ENCODE measurements around the gene ZFP36L1.

DNA sequence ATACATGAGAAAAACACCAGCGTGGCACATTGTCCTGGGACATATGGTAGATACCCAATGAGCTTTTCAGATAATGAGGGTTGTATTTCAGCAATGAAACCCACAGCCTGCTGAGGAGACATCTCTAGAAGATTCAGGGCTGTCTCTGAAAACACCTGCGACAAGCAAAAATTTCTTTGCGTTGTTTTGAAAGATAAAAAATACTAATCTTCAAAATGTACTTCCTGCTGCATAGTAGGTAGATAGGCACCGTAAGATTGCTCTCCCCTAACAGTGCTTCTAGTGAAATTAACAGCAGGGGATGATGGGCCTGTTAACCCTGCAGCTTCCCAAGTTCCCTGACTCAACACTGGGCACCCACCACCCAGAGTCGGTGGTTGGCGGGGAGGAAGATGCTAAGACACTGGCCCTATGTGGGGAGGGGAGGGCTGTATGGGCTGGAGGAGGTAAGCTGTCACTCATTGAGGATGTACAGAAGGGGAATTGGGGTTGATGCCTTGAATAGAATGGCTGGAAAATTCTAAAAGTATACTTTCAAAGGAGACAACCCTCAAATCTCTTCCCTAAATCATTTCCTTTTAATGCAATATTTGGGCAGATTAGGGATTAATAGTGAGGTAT, 20.0 kb downstream of the ZFP36L1 start:
- TF ChIP-seq, protein P1, sequence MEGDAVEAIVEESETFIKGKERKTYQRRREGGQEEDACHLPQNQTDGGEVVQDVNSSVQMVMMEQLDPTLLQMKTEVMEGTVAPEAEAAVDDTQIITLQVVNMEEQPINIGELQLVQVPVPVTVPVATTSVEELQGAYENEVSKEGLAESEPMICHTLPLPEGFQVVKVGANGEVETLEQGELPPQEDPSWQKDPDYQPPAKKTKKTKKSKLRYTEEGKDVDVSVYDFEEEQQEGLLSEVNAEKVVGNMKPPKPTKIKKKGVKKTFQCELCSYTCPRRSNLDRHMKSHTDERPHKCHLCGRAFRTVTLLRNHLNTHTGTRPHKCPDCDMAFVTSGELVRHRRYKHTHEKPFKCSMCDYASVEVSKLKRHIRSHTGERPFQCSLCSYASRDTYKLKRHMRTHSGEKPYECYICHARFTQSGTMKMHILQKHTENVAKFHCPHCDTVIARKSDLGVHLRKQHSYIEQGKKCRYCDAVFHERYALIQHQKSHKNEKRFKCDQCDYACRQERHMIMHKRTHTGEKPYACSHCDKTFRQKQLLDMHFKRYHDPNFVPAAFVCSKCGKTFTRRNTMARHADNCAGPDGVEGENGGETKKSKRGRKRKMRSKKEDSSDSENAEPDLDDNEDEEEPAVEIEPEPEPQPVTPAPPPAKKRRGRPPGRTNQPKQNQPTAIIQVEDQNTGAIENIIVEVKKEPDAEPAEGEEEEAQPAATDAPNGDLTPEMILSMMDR (IDR thresholded peaks at IDR 0.05; ENCODE audit: low read depth, low read length, poor library complexity, severe bottlenecking): no peak
- no peak for TF ChIP-seq EZH2phosphoT487 (IDR thresholded peaks at IDR 0.05; ENCODE audit: borderline replicate concordance, low read length)

All from DOHH2 (cell line).